ENCODE results near the gene B3GALT6.

Gene B3GALT6

DNA sequence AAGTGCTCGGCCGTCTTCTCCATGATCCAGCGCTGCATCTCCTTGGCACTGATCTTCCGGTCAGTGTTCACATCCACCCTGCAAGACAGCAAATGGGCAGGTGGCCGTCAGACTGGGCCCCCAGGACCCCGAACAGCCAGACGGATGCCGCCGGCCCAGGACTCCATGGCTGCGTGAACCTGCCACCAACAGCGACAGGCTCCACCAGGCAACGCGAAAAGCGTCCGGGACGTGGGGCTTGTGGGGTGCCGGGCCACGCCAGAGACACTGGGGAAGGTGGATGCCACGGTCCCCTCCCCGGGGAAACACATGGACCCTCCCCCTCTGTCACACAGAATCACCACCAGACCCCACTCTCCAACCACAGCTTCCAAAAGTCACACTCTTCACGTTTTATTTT lies 8.1 kb upstream of the B3GALT6 start:
- no peak for DNase-seq (ENCODE audit: low read depth)
- H3K4me3 ChIP-seq (ENCODE audit: control insufficient read depth, low read depth, low read length): no peak overlapping the region
- TF ChIP-seq CTCF (IDR thresholded peaks at IDR 0.05; ENCODE audit: control insufficient read depth, insufficient read depth, low read depth, low read length, missing control alignments): no peak

- TF ChIP-seq CTCF (IDR thresholded peaks at IDR 0.05; ENCODE audit: control insufficient read depth, insufficient read depth, low read depth, low read length, missing control alignments): no peak
- no peak for DNase-seq (ENCODE audit: low read depth)
- no peak overlapping the region for H3K4me3 ChIP-seq (ENCODE audit: control insufficient read depth, low read depth, low read length)
Observed at GRCh38 chr1:1225238-1225845, 6.7 kb upstream of the B3GALT6 start.

GRCh38 chr1:1225913-1226312 lies 6.1 kb upstream of the B3GALT6 start:
- no peak for DNase-seq (ENCODE audit: low read depth)
- no peak for TF ChIP-seq CTCF (IDR thresholded peaks at IDR 0.05; ENCODE audit: control insufficient read depth, insufficient read depth, low read depth, low read length, missing control alignments)
- H3K4me3 ChIP-seq (ENCODE audit: control insufficient read depth, low read depth, low read length): no peak overlapping the region

- no peak overlapping the region for H3K4me3 ChIP-seq (ENCODE audit: control insufficient read depth, low read depth, low read length)
- no peak for DNase-seq (ENCODE audit: low read depth)
- TF ChIP-seq CTCF (IDR thresholded peaks at IDR 0.05; ENCODE audit: control insufficient read depth, insufficient read depth, low read depth, low read length, missing control alignments): no peak
Observed at GRCh38 chr1:1226566-1227362, 5.3 kb upstream of the B3GALT6 start.

DNA sequence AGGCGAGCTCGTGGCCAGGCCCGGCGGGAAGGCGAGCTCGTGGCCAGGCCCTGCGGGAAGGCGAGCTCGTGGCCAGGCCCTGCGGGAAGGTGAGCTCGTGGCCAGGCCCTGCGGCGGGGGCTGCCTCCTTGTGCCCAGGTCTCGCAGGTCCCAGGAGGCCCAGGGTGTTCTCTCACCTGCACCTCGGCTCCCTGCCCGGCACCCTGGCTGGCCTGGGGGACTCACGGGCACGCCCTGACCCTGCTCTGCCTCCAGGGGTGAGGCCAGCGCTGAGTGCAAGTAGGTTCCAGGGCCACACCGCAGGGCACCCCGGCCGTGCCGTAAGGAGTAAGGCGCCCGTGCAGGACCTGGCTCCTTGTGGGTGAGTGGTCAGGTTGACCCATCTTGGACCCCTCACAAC lies 4.7 kb upstream of the B3GALT6 start:
- DNase-seq (ENCODE audit: low read depth): no peak
- no peak overlapping the region for H3K4me3 ChIP-seq (ENCODE audit: control insufficient read depth, low read depth, low read length)
- no peak for TF ChIP-seq CTCF (IDR thresholded peaks at IDR 0.05; ENCODE audit: control insufficient read depth, insufficient read depth, low read depth, low read length, missing control alignments)

GRCh38 chr1:1228187-1228586 lies 3.9 kb upstream of the B3GALT6 start:
- no peak for TF ChIP-seq CTCF (IDR thresholded peaks at IDR 0.05; ENCODE audit: control insufficient read depth, insufficient read depth, low read depth, low read length, missing control alignments)
- no peak overlapping the region for H3K4me3 ChIP-seq (ENCODE audit: control insufficient read depth, low read depth, low read length)
- DNase-seq (ENCODE audit: low read depth): no peak
